DOHH2 (cell line): Measurements from ENCODE around the gene KAT2A.

Experiments used
- EZH2phosphoT487 ChIP-seq: fragments of 200-600 bp; sonication (generic); IDR thresholded peaks from 2 replicates; pipeline ENCODE4 v1.6.1; 2017; ENCODE audit warnings: borderline replicate concordance, mild to moderate bottlenecking, antibody characterized with exemption, low read length, moderate library complexity, mixed read lengths
- TF ChIP-seq, protein P1 (sequence below): fragments of 200-600 bp; sonication (generic); IDR thresholded peaks from one replicate; pipeline ENCODE4 v1.5.1; 2014; ENCODE audit warnings: antibody characterized with exemption, mild to moderate bottlenecking, low read depth, low read length; ENCODE audit not compliant: poor library complexity, severe bottlenecking

- TF ChIP-seq, protein P1, sequence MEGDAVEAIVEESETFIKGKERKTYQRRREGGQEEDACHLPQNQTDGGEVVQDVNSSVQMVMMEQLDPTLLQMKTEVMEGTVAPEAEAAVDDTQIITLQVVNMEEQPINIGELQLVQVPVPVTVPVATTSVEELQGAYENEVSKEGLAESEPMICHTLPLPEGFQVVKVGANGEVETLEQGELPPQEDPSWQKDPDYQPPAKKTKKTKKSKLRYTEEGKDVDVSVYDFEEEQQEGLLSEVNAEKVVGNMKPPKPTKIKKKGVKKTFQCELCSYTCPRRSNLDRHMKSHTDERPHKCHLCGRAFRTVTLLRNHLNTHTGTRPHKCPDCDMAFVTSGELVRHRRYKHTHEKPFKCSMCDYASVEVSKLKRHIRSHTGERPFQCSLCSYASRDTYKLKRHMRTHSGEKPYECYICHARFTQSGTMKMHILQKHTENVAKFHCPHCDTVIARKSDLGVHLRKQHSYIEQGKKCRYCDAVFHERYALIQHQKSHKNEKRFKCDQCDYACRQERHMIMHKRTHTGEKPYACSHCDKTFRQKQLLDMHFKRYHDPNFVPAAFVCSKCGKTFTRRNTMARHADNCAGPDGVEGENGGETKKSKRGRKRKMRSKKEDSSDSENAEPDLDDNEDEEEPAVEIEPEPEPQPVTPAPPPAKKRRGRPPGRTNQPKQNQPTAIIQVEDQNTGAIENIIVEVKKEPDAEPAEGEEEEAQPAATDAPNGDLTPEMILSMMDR, result no peak
- TF ChIP-seq EZH2phosphoT487, result no peak
These were observed 33.1 kb downstream of the KAT2A start for GRCh38 chr17:42087736-42088705.
